H1 (cell line): ENCODE results near the gene KRTAP10-4. TPM values are rescaled to one million over a fixed set of nuclear protein-coding genes. Genes with fewer than 3 reads are reported as not detected.

Experiments used
- CTCF ChIA-PET: fragments of 300-600 bp; sonication (Branson Sonifier 250); formaldehyde crosslinking; loops from one replicate; lab custom pipeline; 2021; ENCODE audit not compliant: partially characterized antibody; lab: Charles Lee
- POLR2A ChIA-PET: fragments of 300-600 bp; sonication (Branson Sonifier 250); formaldehyde crosslinking; loops from one replicate; lab custom pipeline; 2021; ENCODE audit warnings: inconsistent platforms; ENCODE audit not compliant: partially characterized antibody; lab: Charles Lee
- DNase-seq, 2 experiments: peaks; one replicate each; pipeline versions ENCODE4 v3.0.0 to v3.0.0-alpha.2; 2010 to 2022; ENCODE audit warnings: low spot score in 2 of 2, low read depth in 1 of 2, mixed read lengths in 1 of 2
- FAIRE-seq: peaks from 2 replicates; lab custom pipeline; 2011; peaks lifted over from hg19 to GRCh38; lab: Jason Lieb, UNC
- H2AFZ ChIP-seq: 2 replicates; pipeline ENCODE4 v1.8.1; 2012; ENCODE audit warnings: low read length, inconsistent platforms
- H2AK5ac ChIP-seq: 2 replicates; pipeline ENCODE4 v1.6.1; 2013; ENCODE audit warnings: low read depth, low read length
- H2BK120ac ChIP-seq: replicated peaks from 2 replicates; pipeline ENCODE3; 2013; ENCODE audit warnings: low read depth, low read length, inconsistent platforms
- H2BK12ac ChIP-seq: 2 replicates; pipeline ENCODE4 v1.6.1; 2013; ENCODE audit warnings: low read depth, low read length
- H2BK15ac ChIP-seq: 2 replicates; pipeline ENCODE4 v1.6.1; 2013; ENCODE audit warnings: low read length
- H2BK20ac ChIP-seq: 2 replicates; pipeline ENCODE4 v1.6.1; 2013; ENCODE audit warnings: low read length
- H2BK5ac ChIP-seq: 2 replicates; pipeline ENCODE4 v1.6.1; 2013; ENCODE audit warnings: low read depth, low read length
- H3K14ac ChIP-seq: 2 replicates; pipeline ENCODE4 v1.6.1; 2013; ENCODE audit warnings: inconsistent platforms; ENCODE audit not compliant: insufficient read length
- H3K18ac ChIP-seq: 2 replicates; pipeline ENCODE4 v1.6.1; 2013; ENCODE audit warnings: low read length; ENCODE audit errors: extremely low read depth
- H3K23ac ChIP-seq: 2 replicates; pipeline ENCODE4 v1.6.1; 2013; ENCODE audit warnings: inconsistent platforms; ENCODE audit not compliant: insufficient read length
- H3K23me2 ChIP-seq: 2 replicates; pipeline ENCODE4 v1.6.1; 2013; ENCODE audit warnings: low read depth, low read length
- H3K27ac ChIP-seq: 2 replicates; pipeline ENCODE4 v1.6.1; 2011; ENCODE audit warnings: low read depth, low read length, inconsistent platforms
- H3K27me3 ChIP-seq, 4 experiments: replicated peaks in 1 of 4; 1 replicate in 1 of 4; 2 replicates in 3 of 4; pipeline versions ENCODE4 v1.6.1 to v1.8.1; 2011 to 2013; ENCODE audit warnings: low read length in 3 of 4, mild to moderate bottlenecking in 3 of 4, inconsistent platforms in 2 of 4, mixed read lengths in 2 of 4, moderate library complexity in 1 of 4; ENCODE audit not compliant: control insufficient read depth in 3 of 4, insufficient read depth in 3 of 4; ENCODE audit errors: extremely low read depth in 1 of 4
- H3K36me3 ChIP-seq, 4 experiments: 2 replicates each; pipeline versions ENCODE4 v1.6.1 to v1.8.1; 2011 to 2013; ENCODE audit warnings: mild to moderate bottlenecking in 4 of 4, low read length in 3 of 4, moderate library complexity in 2 of 4, control low read depth in 1 of 4, inconsistent platforms in 1 of 4; ENCODE audit not compliant: insufficient read depth in 4 of 4, control insufficient read depth in 2 of 4
- H3K4ac ChIP-seq: replicated peaks from 2 replicates; pipeline ENCODE3; 2013; ENCODE audit warnings: low read length, low read depth, mixed read lengths, inconsistent platforms; ENCODE audit not compliant: insufficient read length
- H3K4me1 ChIP-seq, 4 experiments: replicated peaks in 1 of 4; 1 replicate in 1 of 4; 2 replicates in 3 of 4; pipeline versions ENCODE4 v1.6.1 to v1.8.1; 2011 to 2013; ENCODE audit warnings: low read length in 3 of 4, inconsistent platforms in 2 of 4, mixed read lengths in 1 of 4; ENCODE audit not compliant: insufficient read depth in 4 of 4, control insufficient read depth in 3 of 4
- H3K4me2 ChIP-seq, 2 experiments: 2 replicates each; pipeline versions ENCODE4 v1.6.1 to v1.8.1; 2011 to 2013; ENCODE audit warnings: low read depth in 2 of 2, low read length in 2 of 2, control low read depth in 1 of 2, inconsistent platforms in 1 of 2, mild to moderate bottlenecking in 1 of 2; ENCODE audit not compliant: insufficient read depth in 1 of 2
- H3K4me3 ChIP-seq, 4 experiments: fragments of 200-600, 300-600 bp in 1 of 4; sonication (generic), shearing (Covaris generic), sonication (Bioruptor Twin) in 1 of 4; 2 replicates each; pipeline versions ENCODE4 v1.5.1 to v1.8.1; 2011 to 2016; ENCODE audit warnings: low read length in 4 of 4, low read depth in 3 of 4, control low read depth in 2 of 4, inconsistent platforms in 2 of 4, mild to moderate bottlenecking in 2 of 4, mixed read lengths in 1 of 4, moderate library complexity in 1 of 4; ENCODE audit not compliant: insufficient read depth in 2 of 4; ENCODE audit errors: extremely low read depth in 1 of 4
- H3K56ac ChIP-seq: replicated peaks from 2 replicates; pipeline ENCODE3; 2013; ENCODE audit warnings: low read depth, mild to moderate bottlenecking, mixed read lengths, low read length, inconsistent platforms; ENCODE audit not compliant: insufficient read length
- H3K79me1 ChIP-seq: 2 replicates; pipeline ENCODE4 v1.6.1; 2013; ENCODE audit warnings: low read depth, low read length, control low read depth
- H3K79me2 ChIP-seq, 2 experiments: 2 replicates each; pipeline versions ENCODE4 v1.6.1 to v1.8.1; 2012 to 2013; ENCODE audit warnings: low read length in 2 of 2, mild to moderate bottlenecking in 2 of 2, inconsistent platforms in 1 of 2; ENCODE audit not compliant: insufficient read depth in 2 of 2, control insufficient read depth in 1 of 2
- H3K9ac ChIP-seq, 4 experiments: replicated peaks in 1 of 4; 1 replicate in 1 of 4; 2 replicates in 3 of 4; pipeline versions ENCODE4 v1.6.1 to v1.8.1; 2011 to 2013; ENCODE audit warnings: low read depth in 3 of 4, low read length in 3 of 4, control low read depth in 2 of 4, mild to moderate bottlenecking in 2 of 4, moderate library complexity in 2 of 4, inconsistent platforms in 1 of 4; ENCODE audit errors: extremely low read depth in 1 of 4
- H3K9me3 ChIP-seq, 2 experiments: 2 replicates each; pipeline versions ENCODE4 v1.6.1 to v1.8.1; 2012 to 2013; ENCODE audit warnings: mild to moderate bottlenecking in 2 of 2, moderate library complexity in 2 of 2, control low read depth in 1 of 2, inconsistent platforms in 1 of 2, low read depth in 1 of 2, low read length in 1 of 2, mixed read lengths in 1 of 2; ENCODE audit not compliant: insufficient read depth in 2 of 2
- H4K20me1 ChIP-seq, 2 experiments: replicated peaks in 1 of 2; 2 replicates each; pipeline versions ENCODE3 to v1.8.1; 2011 to 2013; ENCODE audit warnings: inconsistent platforms in 2 of 2, low read length in 2 of 2, mild to moderate bottlenecking in 1 of 2; ENCODE audit not compliant: insufficient read depth in 2 of 2, control insufficient read depth in 1 of 2
- H4K5ac ChIP-seq: 2 replicates; pipeline ENCODE4 v1.6.1; 2013; ENCODE audit warnings: low read length, low read depth, mixed read lengths, inconsistent platforms; ENCODE audit not compliant: insufficient read length
- H4K8ac ChIP-seq: 2 replicates; pipeline ENCODE4 v1.8.0; 2013; ENCODE audit warnings: mild to moderate bottlenecking, moderate library complexity, low read length, inconsistent platforms; ENCODE audit not compliant: insufficient read depth; ENCODE audit errors: extremely low read depth
- H4K91ac ChIP-seq: replicated peaks from 2 replicates; pipeline ENCODE3; 2013; ENCODE audit warnings: low read length, mixed read lengths, inconsistent platforms; ENCODE audit not compliant: insufficient read length
- CHD1 ChIP-seq: IDR thresholded peaks from 2 replicates; pipeline ENCODE4 v1.6.1; 2012; ENCODE audit warnings: low read depth, low read length, improper control_type of control experiment
- CTBP2 ChIP-seq: IDR thresholded peaks from 2 replicates; pipeline ENCODE4 v1.7.0; 2011; ENCODE audit warnings: borderline replicate concordance, mild to moderate bottlenecking, moderate library complexity, mixed read lengths, low read length; ENCODE audit not compliant: insufficient read depth, insufficient read length
- EP300 ChIP-seq, 2 experiments: IDR thresholded peaks; 1 replicate in 1 of 2; 2 replicates in 1 of 2; pipeline ENCODE4 v1.6.1; 2011 to 2012; ENCODE audit warnings: low read depth in 2 of 2, low read length in 2 of 2, mild to moderate bottlenecking in 2 of 2, borderline replicate concordance in 1 of 2, inconsistent platforms in 1 of 2, moderate library complexity in 1 of 2
- EZH2 ChIP-seq: fragments of 200-600 bp; sonication (generic); IDR thresholded peaks from 2 replicates; pipeline ENCODE4 v1.7.1; 2012; ENCODE audit warnings: low read depth, mild to moderate bottlenecking, moderate library complexity, low read length, inconsistent platforms; ENCODE audit not compliant: severe bottlenecking
- HDAC2 ChIP-seq, 2 experiments: fragments of 300-600 bp in 1 of 2; sonication (generic) in 1 of 2; IDR thresholded peaks; 2 replicates each; pipeline ENCODE4 v1.6.1; 2011 to 2012; ENCODE audit warnings: low read depth in 2 of 2, low read length in 2 of 2, mild to moderate bottlenecking in 2 of 2, moderate library complexity in 2 of 2, borderline replicate concordance in 1 of 2, inconsistent platforms in 1 of 2
- MAX ChIP-seq: IDR thresholded peaks from 2 replicates; pipeline ENCODE4 v1.6.1; 2012; ENCODE audit warnings: inconsistent platforms
- NRF1 ChIP-seq: IDR thresholded peaks from 2 replicates; pipeline ENCODE4 v1.6.1; 2011; ENCODE audit warnings: mild to moderate bottlenecking, low read depth, low read length, improper control_type of control experiment
- POLR2A ChIP-seq, 2 experiments: IDR thresholded peaks; 1 replicate in 1 of 2; 2 replicates in 1 of 2; pipeline ENCODE4 v1.6.1; 2011; ENCODE audit warnings: low read depth in 2 of 2, low read length in 2 of 2, mild to moderate bottlenecking in 2 of 2; ENCODE audit errors: control extremely low read depth in 1 of 2
- POLR2AphosphoS5 ChIP-seq: IDR thresholded peaks from 2 replicates; pipeline ENCODE4 v1.6.1; 2011; ENCODE audit warnings: low read depth, low read length
- POU5F1 ChIP-seq: IDR thresholded peaks from 2 replicates; pipeline ENCODE4 v1.6.1; 2011; ENCODE audit warnings: low read depth, mild to moderate bottlenecking, low read length, moderate library complexity
- TBP ChIP-seq: IDR thresholded peaks from 2 replicates; pipeline ENCODE4 v1.6.1; 2011; ENCODE audit warnings: low read depth, low read length, improper control_type of control experiment
- TCF12 ChIP-seq: IDR thresholded peaks from 2 replicates; pipeline ENCODE4 v1.6.1; 2011; ENCODE audit warnings: low read depth, mild to moderate bottlenecking, low read length
- WGBS, 2 experiments: shearing (Covaris generic) in 1 of 2; methylation state at CpG; one replicate each; pipeline versions ENCODE4 v1.1.6 to v1.1.7; 2013 to 2015; ENCODE audit warnings: low lambda C conversion rate in 2 of 2, mixed read lengths in 2 of 2, inconsistent platforms in 1 of 2, low coverage in 1 of 2, missing lambda C conversion rate in 1 of 2; ENCODE audit not compliant: insufficient replicate concordance in 2 of 2, insufficient coverage in 1 of 2, insufficient read length in 1 of 2; ENCODE audit errors: extremely low coverage in 1 of 2, missing lambda C conversion rate in 1 of 2; 5-methylcytosine and 5-hydroxymethylcytosine counted together
- polyA plus RNA-seq, 7 experiments: library from polyadenylated mRNA; depleted of rRNA in 3 of 7; stranded (reverse) in 5 of 7; unstranded in 2 of 7; fragments of >200 nt in 5 of 7; fragments of 200-250 nt in 2 of 7; gene quantifications; 1 replicate in 5 of 7; 2 replicates in 1 of 7; 4 replicates in 1 of 7; pipeline versions ENCODE4 v1.2.1 to v1.2.3, GENCODE V29; 2011 to 2013; ENCODE audit warnings: missing spikeins in 2 of 7, mixed read lengths in 2 of 7
- total RNA-seq: library from RNA; stranded (reverse); fragmentation: NEBNext Ultra II Directional; extraction: Animal tissue kit (Norgen Biotek cat#: 25700); gene quantifications from 2 replicates; pipeline ENCODE4 v1.2.1, GENCODE V29; 2021

Gene KRTAP10-4
- total and polyA plus RNA-seq, 2 of the 8 experiments (the other 6 are each of a cell fraction or from before 2014, with no cell fraction given), result not detected

- H2BK12ac ChIP-seq, result peak overlapping the region; percentile 98; the same call in 1 of the 2 replicates
- no peak overlapping the region for H3K23ac ChIP-seq
- H2BK5ac ChIP-seq, result peak overlapping the region; percentile 61
- H4K20me1 ChIP-seq, result no peaks in the 10 kb centered on the region
- no peaks in the 10 kb centered on the region; a peak in 1 of 4 replicates for H3K9me3 ChIP-seq
- H2BK15ac ChIP-seq, result peak overlapping the region; percentile 98; the same call in 1 of the 2 replicates
- H3K4me1 ChIP-seq, result peaks cover 9 to 35% (median 17%) of the 10 kb centered on the region in 4 experiments
- H3K79me1 ChIP-seq, result no peaks in the 10 kb centered on the region
- no peak for FAIRE-seq
- no peak overlapping the region for H2BK120ac ChIP-seq
- H3K27me3 ChIP-seq, result no peaks in the 10 kb centered on the region
- no peak overlapping the region for H3K14ac ChIP-seq
- H3K36me3 ChIP-seq, result no peaks in the 10 kb centered on the region
- no peak overlapping the region for H2AFZ ChIP-seq
- POLR2A ChIA-PET, result interaction anchor here (1.2 to 1.3 kb wide), 3 partner anchors 11 to 52 kb away, joined by 3 read pairs; partner anchors contain the start of gene KRTAP10-1
- H2BK20ac ChIP-seq, result peak overlapping the region; percentile 99; the same call in 1 of the 2 replicates
- WGBS, 2 experiments, result 79% methylated on average over 7 of the region's 10 CpGs; no CpG with 5 or more reads in 1 of the 2 experiments
- H3K79me2 ChIP-seq, result no peaks in the 10 kb centered on the region
- no peak overlapping the region for H4K8ac ChIP-seq
- peak overlapping the region; percentile 95 for H3K4ac ChIP-seq
- no peak for TF ChIP-seq TCF12
- TF ChIP-seq CHD1, result no peak
- TF ChIP-seq POU5F1, result no peak
- TF ChIP-seq EZH2, result no peak
- TF ChIP-seq POLR2A (IDR thresholded peaks at IDR 0.05; ENCODE audit: control extremely low read depth in 1 of 2, low read depth in 2 of 2, low read length in 2 of 2), result no peak
- TF ChIP-seq MAX, result no peak
- no peak for TF ChIP-seq NRF1
- TF ChIP-seq CTBP2, result no peak
- no peak for TF ChIP-seq EP300 (IDR thresholded peaks at IDR 0.05; ENCODE audit: borderline replicate concordance in 1 of 2, low read depth in 2 of 2, low read length in 2 of 2)
- TF ChIP-seq HDAC2 (IDR thresholded peaks at IDR 0.05; ENCODE audit: borderline replicate concordance in 1 of 2, low read depth in 2 of 2, low read length in 2 of 2), result no peak
- no peak for TF ChIP-seq POLR2AphosphoS5
- no peak for TF ChIP-seq TBP
- H2AK5ac ChIP-seq, result peak overlapping the region; percentile 82; the same call in 1 of the 2 replicates
- no peaks in the 10 kb centered on the region for H3K23me2 ChIP-seq
- H3K56ac ChIP-seq, result no peak overlapping the region
- H3K18ac ChIP-seq, result peak overlapping the region; percentile 83
- H3K4me2 ChIP-seq, result no peak overlapping the region; a peak in 1 of 4 replicates
- H3K9ac ChIP-seq, result no peak overlapping the region
- H3K4me3 ChIP-seq, result no peak overlapping the region
- CTCF ChIA-PET, result interaction anchor here (0.7 to 2.3 kb wide), 6 partner anchors 10 to 243 kb away, joined by 3 to 8 read pairs (median 4); no protein-coding TSS in a partner anchor
- H4K91ac ChIP-seq, result peak overlapping the region; percentile 34
- H4K5ac ChIP-seq, result no peak overlapping the region
- H3K27ac ChIP-seq, result no peak overlapping the region
- DNase-seq, result no peak
Observed at GRCh38 chr21:44550807-44551206, 22.7 kb upstream of the KRTAP10-4 start.
